K562 (cell line): ENCODE measurements around the gene UCN. TPM values are rescaled to one million over a fixed set of nuclear protein-coding genes. Genes with fewer than 3 reads are reported as not detected.

Source experiments
- ASH1L ChIP-seq: fragments of 450-650 bp; IDR thresholded peaks from 2 replicates; pipeline ENCODE4 v1.6.1; 2018; ENCODE audit warnings: borderline replicate concordance, mild to moderate bottlenecking, low read depth; ENCODE audit not compliant: partially characterized antibody
- CBX3 ChIP-seq, 2 experiments: IDR thresholded peaks; 1 replicate in 1 of 2; 2 replicates in 1 of 2; pipeline ENCODE4 v1.6.1; 2012; ENCODE audit warnings: inconsistent platforms in 2 of 2, low read length in 2 of 2, borderline replicate concordance in 1 of 2, control low read depth in 1 of 2
- CREM ChIP-seq: IDR thresholded peaks from 2 replicates; pipeline ENCODE4 v1.6.1; 2014; ENCODE audit warnings: antibody characterized with exemption, low read depth
- CXXC5 ChIP-seq: fragments of 250-450 bp; sonication (Bioruptor Pico); IDR thresholded peaks from 2 replicates; pipeline ENCODE4 v1.8.0; 2022; ENCODE audit warnings: inconsistent platforms, mild to moderate bottlenecking, moderate library complexity
- EP300 ChIP-seq: IDR thresholded peaks from 2 replicates; pipeline ENCODE4 v1.6.1; 2012; ENCODE audit warnings: low read length, improper control_type of control experiment
- HMG20B ChIP-seq: fragments of 250-450 bp; sonication (Bioruptor Pico); IDR thresholded peaks from 2 replicates; pipeline ENCODE4 v1.5.0; 2021; ENCODE audit warnings: mild to moderate bottlenecking
- NCOR1 ChIP-seq: fragments of 450-650 bp; IDR thresholded peaks from 2 replicates; pipeline ENCODE4 v1.6.1; 2016; ENCODE audit warnings: mild to moderate bottlenecking, moderate library complexity
- PYGO2 ChIP-seq: fragments of 450-650 bp; IDR thresholded peaks from 2 replicates; pipeline ENCODE4 v1.6.1; 2016; ENCODE audit warnings: mild to moderate bottlenecking, missing genetic modification characterization, moderate library complexity, missing compliant biosample characterization
- RAD21 ChIP-seq, 2 experiments: fragments of 250-450 bp in 1 of 2; fragments of 450-650 bp in 1 of 2; sonication (Bioruptor Pico) in 1 of 2; formaldehyde crosslinking in 1 of 2; IDR thresholded peaks in 1 of 2; conservative IDR thresholded peaks in 1 of 2; 2 replicates each; pipeline versions ENCODE4 v1.4.0 to v1.8.0; 2020 to 2022; ENCODE audit warnings: mild to moderate bottlenecking in 2 of 2, moderate library complexity in 1 of 2
- RUNX1 ChIP-seq: sonication (generic); IDR thresholded peaks from 2 replicates; pipeline ENCODE4 v1.6.1; 2016; ENCODE audit warnings: antibody characterized with exemption, low read depth
- SMARCA4 ChIP-seq: fragments of 450-650 bp; IDR thresholded peaks from 2 replicates; pipeline ENCODE4 v1.6.1; 2016
- TOE1 ChIP-seq, 2 experiments: fragments of 450-650 bp in 1 of 2; sonication (generic) in 1 of 2; formaldehyde crosslinking in 1 of 2; IDR thresholded peaks; 2 replicates each; pipeline versions ENCODE4 v1.7.1 to v1.8.0; 2016 to 2022; ENCODE audit warnings: borderline replicate concordance in 2 of 2, mild to moderate bottlenecking in 2 of 2, antibody characterized with exemption in 1 of 2, inconsistent platforms in 1 of 2, low read depth in 1 of 2, missing genetic modification reagents in 1 of 2, moderate library complexity in 1 of 2
- ZNF75A ChIP-seq: fragments of 450-650 bp; formaldehyde crosslinking; IDR thresholded peaks from 2 replicates; pipeline ENCODE4 v1.4.0; 2020; ENCODE audit warnings: mild to moderate bottlenecking
- polyA plus RNA-seq, 8 experiments: library from polyadenylated mRNA; depleted of rRNA in 4 of 8; stranded (reverse) in 5 of 8; unstranded in 3 of 8; fragments of >200 nt; fragmentation: Nextera tagmentation in 2 of 8; fragmentation: Illumina TruSeq in 1 of 8; extraction: Ambion mirVana in 2 of 8; extraction: Trizol in 1 of 8; gene quantifications; 2 replicates each; pipeline versions ENCODE4 v1.2.1 to v1.2.3, GENCODE V29; 2011 to 2014; ENCODE audit warnings: inconsistent platforms in 1 of 8, missing spikeins in 1 of 8
- total RNA-seq, 7 experiments: library from RNA; depleted of rRNA in 6 of 7; stranded (reverse); fragments of >200 nt in 6 of 7; fragmentation: Illumina TruSeq in 2 of 7; extraction: Trizol in 2 of 7; gene quantifications; 2 replicates each; pipeline versions ENCODE4 v1.2.1 to v1.2.3, GENCODE V29; 2011 to 2021; ENCODE audit warnings: low replicate concordance in 1 of 7
- TF ChIP-seq, protein P1 (sequence below): fragments of 450-650 bp; IDR thresholded peaks from 2 replicates; pipeline ENCODE4 v1.6.1; 2014; ENCODE audit warnings: low read depth, mild to moderate bottlenecking, moderate library complexity, borderline replicate concordance
- TF ChIP-seq, protein P2 (sequence below): fragments of 450-650 bp; IDR thresholded peaks from 2 replicates; pipeline ENCODE4 v1.7.1; 2018; ENCODE audit warnings: mild to moderate bottlenecking, low read depth; ENCODE audit not compliant: partially characterized antibody
- TF ChIP-seq, protein P3 (sequence below): fragments of 250-450 bp; sonication (Bioruptor Pico); IDR thresholded peaks from 2 replicates; pipeline ENCODE4 v1.5.0; 2020; ENCODE audit warnings: mild to moderate bottlenecking, borderline replicate concordance

UCN gene
- total and polyA plus RNA-seq, 9 of the 15 experiments (the other 6 are each of a cell fraction or from before 2014, with no cell fraction given) = 0.10 to 2.7 (median 0.43) TPM

DNA sequence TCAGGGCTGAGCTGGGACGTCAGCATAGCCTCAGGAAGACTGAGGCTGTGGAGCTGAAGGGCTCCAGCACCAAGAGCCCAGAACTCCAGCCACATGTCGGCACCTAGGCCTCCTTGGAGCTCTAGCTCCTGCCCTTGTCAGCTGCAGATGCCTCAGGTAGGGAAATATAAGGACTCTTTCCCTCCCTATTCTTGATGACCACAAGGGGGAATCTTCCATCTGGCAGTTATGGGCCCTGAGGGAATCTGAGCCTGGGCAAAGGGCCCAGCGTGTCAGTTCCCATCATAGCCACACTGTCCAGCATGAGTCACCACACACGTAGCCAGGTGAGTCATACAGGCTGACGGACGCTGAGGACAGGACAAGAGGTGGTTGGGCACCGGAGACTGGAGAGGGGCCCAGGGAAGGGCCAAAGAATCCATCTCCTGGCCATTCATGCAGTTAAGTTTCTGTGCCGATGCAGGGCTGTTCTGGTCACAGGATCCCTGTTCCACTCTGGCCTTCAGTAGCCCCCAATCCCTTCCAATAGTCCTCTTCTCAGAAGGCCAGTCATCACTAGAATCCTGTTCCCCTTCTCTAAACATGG lies 12.8 kb upstream of the UCN start (continued):
- TF ChIP-seq NCOR1 = no peak
- TF ChIP-seq ASH1L = no peak
- TF ChIP-seq HMG20B (CRISPR knock-in tag) = no peak
- no peak; the same call in 1 of the 2 replicates for TF ChIP-seq TOE1 (IDR thresholded peaks at IDR 0.05; ENCODE audit: borderline replicate concordance)
- TF ChIP-seq TOE1 (CRISPR knock-in tag; IDR thresholded peaks at IDR 0.05; ENCODE audit: borderline replicate concordance, low read depth) = no peak
- no peak for TF ChIP-seq ZNF75A (CRISPR knock-in tag)
- TF ChIP-seq, protein P1, sequence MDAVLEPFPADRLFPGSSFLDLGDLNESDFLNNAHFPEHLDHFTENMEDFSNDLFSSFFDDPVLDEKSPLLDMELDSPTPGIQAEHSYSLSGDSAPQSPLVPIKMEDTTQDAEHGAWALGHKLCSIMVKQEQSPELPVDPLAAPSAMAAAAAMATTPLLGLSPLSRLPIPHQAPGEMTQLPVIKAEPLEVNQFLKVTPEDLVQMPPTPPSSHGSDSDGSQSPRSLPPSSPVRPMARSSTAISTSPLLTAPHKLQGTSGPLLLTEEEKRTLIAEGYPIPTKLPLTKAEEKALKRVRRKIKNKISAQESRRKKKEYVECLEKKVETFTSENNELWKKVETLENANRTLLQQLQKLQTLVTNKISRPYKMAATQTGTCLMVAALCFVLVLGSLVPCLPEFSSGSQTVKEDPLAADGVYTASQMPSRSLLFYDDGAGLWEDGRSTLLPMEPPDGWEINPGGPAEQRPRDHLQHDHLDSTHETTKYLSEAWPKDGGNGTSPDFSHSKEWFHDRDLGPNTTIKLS = peak; percentile 70; the same call in 1 of the 2 replicates
- TF ChIP-seq RUNX1 = no peak
- peak; percentile 60 for TF ChIP-seq CXXC5 (CRISPR knock-in tag)
- peak; percentile 92 for TF ChIP-seq SMARCA4
- 0 out of 3 replicates have a peak, but pooled peaks of 1 of the 2 experiments have one; percentile 46 for TF ChIP-seq CBX3 (IDR thresholded peaks at IDR 0.05; ENCODE audit: borderline replicate concordance in 1 of 2, low read length in 2 of 2)
- TF ChIP-seq, protein P2, sequence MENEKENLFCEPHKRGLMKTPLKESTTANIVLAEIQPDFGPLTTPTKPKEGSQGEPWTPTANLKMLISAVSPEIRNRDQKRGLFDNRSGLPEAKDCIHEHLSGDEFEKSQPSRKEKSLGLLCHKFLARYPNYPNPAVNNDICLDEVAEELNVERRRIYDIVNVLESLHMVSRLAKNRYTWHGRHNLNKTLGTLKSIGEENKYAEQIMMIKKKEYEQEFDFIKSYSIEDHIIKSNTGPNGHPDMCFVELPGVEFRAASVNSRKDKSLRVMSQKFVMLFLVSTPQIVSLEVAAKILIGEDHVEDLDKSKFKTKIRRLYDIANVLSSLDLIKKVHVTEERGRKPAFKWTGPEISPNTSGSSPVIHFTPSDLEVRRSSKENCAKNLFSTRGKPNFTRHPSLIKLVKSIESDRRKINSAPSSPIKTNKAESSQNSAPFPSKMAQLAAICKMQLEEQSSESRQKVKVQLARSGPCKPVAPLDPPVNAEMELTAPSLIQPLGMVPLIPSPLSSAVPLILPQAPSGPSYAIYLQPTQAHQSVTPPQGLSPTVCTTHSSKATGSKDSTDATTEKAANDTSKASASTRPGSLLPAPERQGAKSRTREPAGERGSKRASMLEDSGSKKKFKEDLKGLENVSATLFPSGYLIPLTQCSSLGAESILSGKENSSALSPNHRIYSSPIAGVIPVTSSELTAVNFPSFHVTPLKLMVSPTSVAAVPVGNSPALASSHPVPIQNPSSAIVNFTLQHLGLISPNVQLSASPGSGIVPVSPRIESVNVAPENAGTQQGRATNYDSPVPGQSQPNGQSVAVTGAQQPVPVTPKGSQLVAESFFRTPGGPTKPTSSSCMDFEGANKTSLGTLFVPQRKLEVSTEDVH = no peak
- TF ChIP-seq, protein P3, sequence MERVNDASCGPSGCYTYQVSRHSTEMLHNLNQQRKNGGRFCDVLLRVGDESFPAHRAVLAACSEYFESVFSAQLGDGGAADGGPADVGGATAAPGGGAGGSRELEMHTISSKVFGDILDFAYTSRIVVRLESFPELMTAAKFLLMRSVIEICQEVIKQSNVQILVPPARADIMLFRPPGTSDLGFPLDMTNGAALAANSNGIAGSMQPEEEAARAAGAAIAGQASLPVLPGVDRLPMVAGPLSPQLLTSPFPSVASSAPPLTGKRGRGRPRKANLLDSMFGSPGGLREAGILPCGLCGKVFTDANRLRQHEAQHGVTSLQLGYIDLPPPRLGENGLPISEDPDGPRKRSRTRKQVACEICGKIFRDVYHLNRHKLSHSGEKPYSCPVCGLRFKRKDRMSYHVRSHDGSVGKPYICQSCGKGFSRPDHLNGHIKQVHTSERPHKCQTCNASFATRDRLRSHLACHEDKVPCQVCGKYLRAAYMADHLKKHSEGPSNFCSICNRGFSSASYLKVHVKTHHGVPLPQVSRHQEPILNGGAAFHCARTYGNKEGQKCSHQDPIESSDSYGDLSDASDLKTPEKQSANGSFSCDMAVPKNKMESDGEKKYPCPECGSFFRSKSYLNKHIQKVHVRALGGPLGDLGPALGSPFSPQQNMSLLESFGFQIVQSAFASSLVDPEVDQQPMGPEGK (CRISPR knock-in tag) = no peak
- no peak for TF ChIP-seq PYGO2 (tag)
- peak; percentile 65; the same call in 1 of the 2 replicates for TF ChIP-seq EP300
- TF ChIP-seq CREM = peak; percentile 92
- peak; percentile 46 to 72 for TF ChIP-seq RAD21 (CRISPR knock-in tag; conservative IDR thresholded peaks at IDR 0.05 in 1 of 2, IDR thresholded peaks at IDR 0.05 in 1 of 2)
